Lung (tissue), 12 donors: ENCODE data around the gene ADIPOR2. TPM values are rescaled to one million over a fixed set of nuclear protein-coding genes. Genes with fewer than 3 reads are reported as not detected.

Experiments used
- ATAC-seq: fragments of 200-7000 bp; cut with Tn5 transposase; one replicate; pipeline ENCODE4 v1.9.1; 2020; ENCODE audit warnings: moderate number of reproducible peaks; ENCODE audit not compliant: insufficient read depth, low FRiP score
- DNase-seq, 3 donors: peaks; one replicate each; pipeline ENCODE4 v3.0.0-alpha.2; 2013 to 2017
- H3K27ac ChIP-seq, 2 donors: one replicate each; pipeline ENCODE4 v1.5.1; 2013; ENCODE audit warnings: mild to moderate bottlenecking in 2 of 2, moderate library complexity in 2 of 2, control low read depth in 1 of 2, inconsistent platforms in 1 of 2, low read depth in 1 of 2, low read length in 1 of 2
- H3K27me3 ChIP-seq, 3 donors: one replicate each; pipeline ENCODE4 v1.5.1; 2013; ENCODE audit warnings: low read length in 2 of 3; ENCODE audit not compliant: control insufficient read depth in 3 of 3, insufficient read depth in 3 of 3
- H3K36me3 ChIP-seq, 4 donors: one replicate each; pipeline ENCODE4 v1.5.1; 2013; ENCODE audit warnings: low read length in 4 of 4, mild to moderate bottlenecking in 1 of 4, moderate library complexity in 1 of 4; ENCODE audit not compliant: control insufficient read depth in 4 of 4, insufficient read depth in 4 of 4
- H3K4me1 ChIP-seq, 5 donors: one replicate each; pipeline ENCODE4 v1.5.1; 2013; ENCODE audit warnings: low read length in 5 of 5, mild to moderate bottlenecking in 2 of 5, moderate library complexity in 1 of 5; ENCODE audit not compliant: control insufficient read depth in 5 of 5, insufficient read depth in 5 of 5
- H3K4me3 ChIP-seq: one replicate; pipeline ENCODE4 v1.5.1; 2013; ENCODE audit warnings: mild to moderate bottlenecking, control low read depth, moderate library complexity
- H3K9ac ChIP-seq, 2 donors: one replicate each; pipeline ENCODE4 v1.5.1; 2013; ENCODE audit warnings: low read length in 2 of 2, control low read depth in 1 of 2; ENCODE audit not compliant: insufficient read depth in 1 of 2
- H3K9me3 ChIP-seq, 4 donors: one replicate each; pipeline ENCODE4 v1.5.1; 2013; ENCODE audit warnings: low read length in 3 of 4, mild to moderate bottlenecking in 1 of 4, moderate library complexity in 1 of 4; ENCODE audit not compliant: control insufficient read depth in 4 of 4, insufficient read depth in 3 of 4
- CTCF ChIP-seq: IDR thresholded peaks from 2 replicates; pipeline ENCODE4 v1.5.1; 2012; ENCODE audit warnings: mild to moderate bottlenecking; ENCODE audit errors: control extremely low read depth, extremely low read depth
- WGBS, 2 donors: extraction: QIAGEN DNeasy Blood & Tissue Kit; methylation state at CpG; one replicate each; pipeline ENCODE4 v1.1.7; 2013; 5-methylcytosine and 5-hydroxymethylcytosine counted together
- polyA plus RNA-seq, 2 donors: library from polyadenylated mRNA; stranded (reverse); fragments of 200-250 nt; gene quantifications; one replicate each; pipeline ENCODE4 v1.2.1, GENCODE V29; 2013
- total RNA-seq, 2 donors: library from RNA; depleted of rRNA in 1 of 2; stranded (reverse); fragments of >200 nt in 1 of 2; gene quantifications; one replicate each; pipeline ENCODE4 v1.2.1, GENCODE V29; 2014 to 2021
- donor health status: control.
- donor health status: control.
- donor health status: Bipolar disorder and iron deficiency.
- donor health status: healthy.
- donor health status: DM: yes; HTN: yes; CAD: no.

ADIPOR2 gene
- total and polyA plus RNA-seq, 4 donors, result 31.9 to 61.1 (median 53.6) TPM

GRCh38 chr12:1801303-1801975 lies 110.6 kb downstream of the ADIPOR2 start:
- Histone ChIP-seq H3K27me3 (no peaks in the 10 kb centered on the region), H3K9me3 (no peaks in the 10 kb centered on the region), H3K4me1 (peaks cover 0 to 13% (median 0%) of the 10 kb centered on the region in 5 donors), H3K9ac (no peak overlapping the region), H3K27ac (no peak overlapping the region), H3K36me3 (no peaks in the 10 kb centered on the region), H3K4me3 (no peak overlapping the region)
- no peak for TF ChIP-seq CTCF
- WGBS, 2 donors, result 67 to 89% methylated on average over 16 of the region's 16 CpGs
- DNase-seq, result no peak
- ATAC-seq, result no peak

DNA sequence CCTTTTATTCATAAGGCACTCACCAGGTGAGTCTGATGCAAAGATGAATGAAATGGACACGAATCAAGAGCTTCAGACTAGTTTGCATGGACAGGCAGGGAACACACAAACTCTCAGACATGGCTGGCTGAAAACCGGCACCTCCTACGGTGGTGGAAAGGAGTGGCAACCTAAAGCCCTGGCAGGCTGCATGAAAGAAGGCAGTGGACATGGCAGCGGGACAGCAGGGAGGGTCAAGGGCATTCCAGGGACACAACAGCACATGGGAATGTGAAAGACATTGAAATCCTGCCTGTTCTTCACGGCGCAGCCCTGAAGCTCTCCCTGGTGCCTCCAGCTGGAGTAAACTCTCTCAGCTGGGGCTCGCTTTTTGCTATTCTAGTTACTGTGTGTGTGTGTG lies 112.9 kb downstream of the ADIPOR2 start:
- no peak overlapping the region for H3K9ac ChIP-seq
- H3K4me1 ChIP-seq, result peaks cover 0 to 6% (median 0%) of the 10 kb centered on the region in 5 donors
- no peaks in the 10 kb centered on the region for H3K27me3 ChIP-seq
- no peak overlapping the region for H3K27ac ChIP-seq
- H3K36me3 ChIP-seq, result no peaks in the 10 kb centered on the region
- H3K9me3 ChIP-seq, result no peaks in the 10 kb centered on the region
- WGBS, 2 donors, result 88 to 91% methylated on average over 7 of the region's 7 CpGs
- ATAC-seq (no peak), DNase-seq (no peak)
- no peak for TF ChIP-seq CTCF
- H3K4me3 ChIP-seq, result no peak overlapping the region

GRCh38 chr12:1804545-1805332 lies 113.9 kb downstream of the ADIPOR2 start:
- H3K36me3 ChIP-seq, result no peaks in the 10 kb centered on the region
- H3K9me3 ChIP-seq, result no peaks in the 10 kb centered on the region
- no peak overlapping the region for H3K27ac ChIP-seq
- ATAC-seq (peak; percentile 90), DNase-seq (peak; percentile 91 to 93 (median 92))
- no peak overlapping the region for H3K4me3 ChIP-seq
- H3K27me3 ChIP-seq, result no peaks in the 10 kb centered on the region
- H3K9ac ChIP-seq, result no peak overlapping the region
- no peak for TF ChIP-seq CTCF
- peaks cover 0 to 6% (median 0%) of the 10 kb centered on the region in 5 donors for H3K4me1 ChIP-seq
- 54 to 56% methylated on average over 25 of the region's 25 CpGs for WGBS, 2 donors
